Measurements from ENCODE around the gene FMO3. TPM values are rescaled to one million over a fixed set of nuclear protein-coding genes. Genes with fewer than 3 reads are reported as not detected.
A peak's percentile ranks its signal among the peaks of the same experiment; 100 is the strongest.

Gene FMO3
- total RNA-seq, 1 donor, result 0.86 TPM

GRCh38 chr1:171138980-171139379 is 48.3 kb downstream of the FMO3 start:
- no peak for TF ChIP-seq CTCF (IDR thresholded peaks at IDR 0.05; ENCODE audit: insufficient read depth, low read depth, low read length)
- no peak for DNase-seq (ENCODE audit: low read depth)
- H3K4me3 ChIP-seq (ENCODE audit: low read depth, low read length), result no peak overlapping the region

DNA sequence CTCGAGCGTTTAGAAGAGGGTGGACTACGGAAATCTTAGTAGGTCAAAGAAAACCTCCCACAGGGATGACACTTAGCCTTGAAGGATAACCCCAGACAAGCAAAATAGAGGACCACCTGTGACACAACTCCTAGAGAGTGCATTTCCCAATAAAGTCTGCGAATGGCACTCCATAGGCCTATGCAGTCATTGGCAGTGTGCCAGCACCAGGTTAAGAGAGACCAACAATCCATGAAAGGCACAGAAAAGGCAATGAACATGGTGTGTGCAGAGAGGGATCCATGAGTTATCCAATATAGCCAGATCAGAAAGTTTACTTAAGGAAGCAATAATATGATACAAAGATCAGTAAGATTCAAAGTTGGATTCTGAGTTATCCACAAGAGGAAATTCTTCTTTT is 49.2 kb downstream of the FMO3 start:
- H3K4me3 ChIP-seq (ENCODE audit: low read depth, low read length), result no peak overlapping the region
- no peak for TF ChIP-seq CTCF (IDR thresholded peaks at IDR 0.05; ENCODE audit: insufficient read depth, low read depth, low read length)
- DNase-seq (ENCODE audit: low read depth), result no peak

- H3K4me3 ChIP-seq (ENCODE audit: low read depth, low read length), result no peak overlapping the region
- TF ChIP-seq CTCF (IDR thresholded peaks at IDR 0.05; ENCODE audit: insufficient read depth, low read depth, low read length), result no peak
- DNase-seq (ENCODE audit: low read depth), result peak; percentile 39
These were observed 49.7 kb downstream of the FMO3 start for GRCh38 chr1:171140401-171140800.

GRCh38 chr1:171140956-171141687 is 50.4 kb downstream of the FMO3 start:
- no peak for TF ChIP-seq CTCF (IDR thresholded peaks at IDR 0.05; ENCODE audit: insufficient read depth, low read depth, low read length)
- DNase-seq (ENCODE audit: low read depth), result no peak
- no peak overlapping the region for H3K4me3 ChIP-seq (ENCODE audit: low read depth, low read length)

GRCh38 chr1:171141688-171142415 is 51.1 kb downstream of the FMO3 start:
- peak; percentile 95 for DNase-seq (ENCODE audit: low read depth)
- no peak overlapping the region for H3K4me3 ChIP-seq (ENCODE audit: low read depth, low read length)
- peak; percentile 24 for TF ChIP-seq CTCF (IDR thresholded peaks at IDR 0.05; ENCODE audit: insufficient read depth, low read depth, low read length)

- no peak for TF ChIP-seq CTCF (IDR thresholded peaks at IDR 0.05; ENCODE audit: insufficient read depth, low read depth, low read length)
- no peak overlapping the region for H3K4me3 ChIP-seq (ENCODE audit: low read depth, low read length)
- DNase-seq (ENCODE audit: low read depth), result peak; percentile 81
These were observed 52.0 kb downstream of the FMO3 start for GRCh38 chr1:171142416-171143385.
